ENCODE measurements around the gene HECW1. TPM values are rescaled to one million over a fixed set of nuclear protein-coding genes. Genes with fewer than 3 reads are reported as not detected.

Gene HECW1
- polyA plus RNA-seq, 2 of the 4 experiments (the other 2 are of a cell fraction): 11.3 TPM

- DNase-seq (ENCODE audit: low read depth in 1 of 2, low spot score in 1 of 2) (no peak), ATAC-seq (no peak), FAIRE-seq (no peak)
- ChIA-PET POLR2A (no interaction called here), CTCF (interaction anchor here (0.6 to 2.8 kb wide), 3 partner anchors 10 to 55 kb away, joined by 3 to 12 read pairs (median 10); no protein-coding TSS in a partner anchor)
- no peak overlapping the region for H3K27ac ChIP-seq
- WGBS (ENCODE audit: missing lambda C conversion rate): 88% methylated on average over 8 of the region's 8 CpGs
- H3K4me2 ChIP-seq: no peak overlapping the region
- no peaks in the 10 kb centered on the region for H3K9me3 ChIP-seq
- TF ChIP-seq TP53 (CRISPR knock-in tag; IDR thresholded peaks at IDR 0.05) (no peak), HMGXB4 (CRISPR knock-in tag; IDR thresholded peaks at IDR 0.05; ENCODE audit: borderline replicate concordance) (no peak), FOSB (CRISPR knock-in tag; IDR thresholded peaks at IDR 0.05) (no peak), HOXA7 (CRISPR knock-in tag; IDR thresholded peaks at IDR 0.05) (no peak), POLR2A (IDR thresholded peaks at IDR 0.05; ENCODE audit: low read length) (no peak), EHMT2 (IDR thresholded peaks at IDR 0.05; ENCODE audit: low read depth) (no peak), JUN (IDR thresholded peaks at IDR 0.05) (no peak), BHLHE40 (IDR thresholded peaks at IDR 0.05; ENCODE audit: low read depth, low read length) (no peak), MYC (IDR thresholded peaks at IDR 0.05; ENCODE audit: borderline replicate concordance, low read length) (no peak), MAX (IDR thresholded peaks at IDR 0.05) (no peak), MAZ (IDR thresholded peaks at IDR 0.05; ENCODE audit: borderline replicate concordance, low read depth, low read length) (no peak), RAD21 (conservative IDR thresholded peaks at IDR 0.05 in 1 of 2, IDR thresholded peaks at IDR 0.05 in 1 of 2) (no peak), REST (IDR thresholded peaks at IDR 0.05) (no peak)
- H3K4me3 ChIP-seq: no peak overlapping the region
- no peaks in the 10 kb centered on the region for H3K4me1 ChIP-seq
Observed at GRCh38 chr7:43463401-43463980, 351.0 kb downstream of the HECW1 start.

GRCh38 chr7:43465581-43466554 is 353.4 kb downstream of the HECW1 start:
- POLR2A ChIA-PET: no interaction called here

More at GRCh38 chr7:43465581-43466554, 353.4 kb downstream of the HECW1 start:
- H3K4me1 ChIP-seq: no peaks in the 10 kb centered on the region
- FAIRE-seq (no peak), DNase-seq (ENCODE audit: low read depth in 1 of 2, low spot score in 1 of 2) (no peak), ATAC-seq (no peak)
- H3K27ac ChIP-seq: no peak overlapping the region
- no peak overlapping the region for H3K4me3 ChIP-seq
- CTCF ChIA-PET: interaction anchor here (1.4 kb wide), 1 partner anchor 525 kb away, joined by 3 read pairs; no protein-coding TSS in a partner anchor
- no peak overlapping the region for H3K4me2 ChIP-seq
- no peak for TF ChIP-seq E2F6 (IDR thresholded peaks at IDR 0.05; ENCODE audit: borderline replicate concordance, low read depth)
- TF ChIP-seq MAX (IDR thresholded peaks at IDR 0.05): no peak
- TF ChIP-seq HOXB5 (CRISPR knock-in tag; IDR thresholded peaks at IDR 0.05): no peak
- TF ChIP-seq ELK1 (IDR thresholded peaks at IDR 0.05; ENCODE audit: low read depth, low read length): no peak
- no peak for TF ChIP-seq HEYL (CRISPR knock-in tag; IDR thresholded peaks at IDR 0.05)
- no peak for TF ChIP-seq HDAC2 (IDR thresholded peaks at IDR 0.05)
- TF ChIP-seq NR3C1 (IDR thresholded peaks at IDR 0.05): no peak
- no peak for TF ChIP-seq KDM1A (IDR thresholded peaks at IDR 0.05; ENCODE audit: low read depth)
- no peak for TF ChIP-seq SMC3 (IDR thresholded peaks at IDR 0.05)
- TF ChIP-seq EHMT2 (IDR thresholded peaks at IDR 0.05; ENCODE audit: low read depth): no peak
- TF ChIP-seq RCOR1 (IDR thresholded peaks at IDR 0.05; ENCODE audit: low read depth, low read length): no peak
- TF ChIP-seq ZNF302 (CRISPR knock-in tag; IDR thresholded peaks at IDR 0.05): no peak
- TF ChIP-seq PHF8 (IDR thresholded peaks at IDR 0.05; ENCODE audit: borderline replicate concordance, low read depth): no peak
- no peak for TF ChIP-seq ZSCAN20 (CRISPR knock-in tag; IDR thresholded peaks at IDR 0.05)
- TF ChIP-seq RFX5 (IDR thresholded peaks at IDR 0.05): no peak
- TF ChIP-seq CHD4 (IDR thresholded peaks at IDR 0.05; ENCODE audit: borderline replicate concordance): no peak
- no peak for TF ChIP-seq NFE2L2 (conservative IDR thresholded peaks at IDR 0.05; ENCODE audit: low read length)
- no peaks in the 10 kb centered on the region for H3K9me3 ChIP-seq
- 91% methylated on average over 11 of the region's 11 CpGs for WGBS (ENCODE audit: missing lambda C conversion rate)
